Activated CD4-positive, alpha-beta T cell treated with anti-CD3 and anti-CD28 coated beads, Interleukin-2, amount 50 U/mL, for 4 hours (primary cell): Measurements from ENCODE around the gene HS6ST2.

Experiments used
- DNase-seq, 2 experiments: peaks; one replicate each; pipeline ENCODE4 v3.0.0-alpha.2; 2020

The HS6ST2 gene

GRCh38 chrX:132737743-132738142 is 220.7 kb downstream of the HS6ST2 start:
- DNase-seq, result peak; percentile 3 to 7

- DNase-seq, result no peak
Observed at GRCh38 chrX:132732236-132732635, 226.2 kb downstream of the HS6ST2 start.

GRCh38 chrX:132730726-132731125 is 227.7 kb downstream of the HS6ST2 start:
- no peak for DNase-seq

DNA sequence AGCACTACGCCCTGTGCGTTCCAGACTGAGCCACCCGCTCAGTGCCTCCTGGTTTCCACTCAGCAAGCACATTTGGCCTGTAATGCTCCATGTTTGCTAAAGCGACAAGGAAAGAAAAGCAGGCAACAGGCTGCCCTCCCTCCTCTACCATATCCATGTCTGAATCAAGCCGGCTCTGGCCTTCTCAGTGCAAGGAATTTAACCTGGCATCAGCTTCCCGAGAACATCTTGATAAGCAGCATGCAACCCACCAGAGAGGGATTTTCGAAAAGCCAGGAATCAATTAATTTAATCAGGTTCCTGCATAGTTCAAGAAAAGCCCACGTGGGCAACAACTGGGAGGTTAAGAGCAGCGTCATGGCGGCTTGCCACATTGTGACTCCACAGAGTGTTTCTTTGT is 228.2 kb downstream of the HS6ST2 start:
- no peak for DNase-seq

DNA sequence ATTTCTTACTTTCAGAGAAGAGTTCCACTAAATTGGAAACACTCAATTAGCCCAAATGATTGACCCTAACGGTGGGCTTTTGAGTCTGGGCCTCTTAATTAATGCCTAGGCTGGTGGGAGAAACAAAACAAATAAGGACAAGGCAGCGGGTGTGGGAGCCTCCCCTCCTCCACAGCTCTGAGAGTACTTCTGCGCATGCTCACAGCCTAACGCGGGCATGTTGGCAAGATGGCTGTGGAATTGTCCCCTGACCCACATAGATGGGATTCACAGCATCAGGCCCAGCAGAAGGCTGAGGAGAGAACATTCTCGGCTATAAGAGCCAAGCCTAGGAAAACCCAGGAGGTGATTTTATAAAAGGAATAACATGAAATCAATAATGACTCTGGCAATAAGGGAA is 230.1 kb downstream of the HS6ST2 start:
- no peak for DNase-seq

- no peak for DNase-seq
Observed at GRCh38 chrX:132718431-132718958, 239.9 kb downstream of the HS6ST2 start.

DNA sequence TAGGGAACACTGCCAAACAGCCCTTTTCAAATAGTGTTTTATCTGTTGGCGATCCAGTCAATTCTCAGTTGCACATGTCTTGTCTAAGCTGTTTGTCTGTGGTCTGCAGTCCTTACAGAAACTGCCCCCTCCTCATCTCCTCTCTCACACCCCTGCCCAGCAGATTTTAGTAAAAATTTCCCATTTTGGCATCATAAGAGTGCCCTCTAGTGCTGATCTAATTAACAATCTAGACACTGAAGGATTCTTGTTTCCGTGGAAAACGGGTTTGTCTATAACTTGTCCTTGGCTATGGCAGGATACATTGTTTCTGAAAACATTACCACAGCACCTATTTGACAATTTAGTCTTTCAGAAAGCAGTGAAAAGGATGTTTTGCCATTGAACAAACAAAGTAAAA is 242.4 kb downstream of the HS6ST2 start:
- no peak for DNase-seq

DNA sequence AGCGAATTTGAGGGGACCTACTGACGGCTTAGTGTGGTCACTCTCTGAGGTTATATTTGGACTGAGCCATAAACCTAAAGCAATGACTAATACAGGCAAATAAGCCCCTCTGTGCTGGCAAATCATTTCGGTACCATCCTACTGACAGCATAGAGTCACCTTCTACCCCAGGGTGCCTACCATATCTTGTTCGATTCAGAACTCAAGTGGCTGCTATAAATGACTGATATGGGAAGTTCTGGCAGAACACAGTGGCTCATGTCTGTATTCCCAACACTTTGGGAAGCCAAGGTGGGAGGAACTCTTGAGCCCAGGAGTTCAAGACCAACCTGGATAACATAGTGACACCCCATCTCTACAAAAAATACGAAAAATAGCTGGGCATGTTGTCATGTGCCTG is 243.5 kb downstream of the HS6ST2 start:
- DNase-seq, result no peak

DNA sequence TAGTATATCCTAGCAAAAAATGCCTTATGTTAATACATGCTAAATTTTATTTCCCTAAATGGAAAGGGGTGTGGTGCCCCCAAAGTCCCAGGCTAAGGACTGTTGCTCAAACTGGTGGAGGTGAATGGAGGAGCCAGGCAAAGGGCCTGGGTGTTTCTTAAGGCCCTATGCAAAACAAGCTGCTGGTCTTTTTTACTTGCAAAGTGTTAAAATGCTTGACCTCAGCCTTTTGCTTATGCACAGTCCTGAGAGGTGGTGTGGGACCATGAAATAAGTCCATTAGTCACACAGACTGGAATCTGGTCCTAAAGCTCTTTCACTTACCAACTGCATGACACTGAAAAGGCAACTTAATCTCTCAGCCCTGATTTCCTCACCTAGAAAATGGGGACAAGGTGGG is 246.1 kb downstream of the HS6ST2 start:
- DNase-seq, result no peak

- DNase-seq, result no peak
Observed at GRCh38 chrX:132710656-132711155, 247.7 kb downstream of the HS6ST2 start.

- no peak for DNase-seq
Observed at GRCh38 chrX:132708529-132708928, 249.9 kb downstream of the HS6ST2 start.

DNA sequence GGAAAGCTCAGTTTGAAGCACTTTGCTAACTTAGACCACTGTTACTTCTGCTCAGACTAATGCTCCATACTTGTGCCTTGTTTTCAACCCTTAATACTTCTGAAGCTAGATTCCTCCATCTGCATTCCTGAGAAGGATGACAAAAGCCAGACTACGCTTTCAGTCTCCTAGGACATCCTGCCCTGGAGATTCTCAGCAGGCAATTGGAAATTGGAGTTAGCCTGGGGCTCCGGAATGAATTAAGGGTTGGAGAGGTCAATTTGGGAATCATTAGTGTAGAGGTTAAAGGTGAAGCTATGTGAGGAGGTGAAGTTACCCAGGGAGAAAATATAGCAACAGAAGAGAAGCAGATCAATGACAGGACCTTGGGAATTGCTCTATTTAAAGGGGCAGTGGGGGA is 253.7 kb downstream of the HS6ST2 start:
- no peak for DNase-seq

- DNase-seq, result no peak
Observed at GRCh38 chrX:132694382-132694781, 264.0 kb downstream of the HS6ST2 start.

DNA sequence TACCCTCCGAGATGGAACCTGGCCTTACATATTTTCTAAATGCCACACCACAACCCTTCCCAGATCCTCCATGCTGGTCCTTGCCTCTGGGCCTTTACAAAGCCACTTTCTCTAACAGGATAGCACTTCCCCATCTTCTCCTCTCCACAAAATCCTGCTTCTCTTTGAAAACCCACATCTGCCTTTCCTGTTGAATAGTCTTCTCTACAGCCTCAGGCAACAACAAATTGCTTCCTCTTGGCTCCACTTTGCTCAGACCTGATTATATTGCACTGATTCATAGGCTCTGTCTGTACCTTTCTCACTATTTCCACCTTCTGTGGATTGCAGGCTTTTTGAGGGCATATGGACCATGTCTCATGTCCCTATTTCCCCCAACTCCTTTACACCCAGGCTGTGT is 265.9 kb downstream of the HS6ST2 start:
- no peak for DNase-seq

DNA sequence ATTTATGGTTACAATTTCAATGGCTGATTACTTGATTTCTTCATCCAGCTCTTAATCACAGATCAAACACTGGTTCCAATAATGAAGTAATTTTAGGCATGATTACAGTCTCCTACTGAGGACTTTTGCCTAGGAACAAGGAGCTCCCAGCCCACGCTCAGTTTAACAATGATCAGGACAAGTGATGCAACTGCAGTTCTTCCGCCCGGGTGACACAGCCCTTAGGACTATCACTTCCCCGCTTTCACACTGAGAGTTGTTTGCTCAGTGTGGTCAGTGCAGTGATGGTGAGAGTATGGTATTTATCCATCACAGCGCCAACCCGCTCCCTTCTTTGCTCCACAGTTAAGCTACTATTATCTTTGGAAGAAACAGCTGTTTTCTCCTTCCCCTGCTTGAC is 266.4 kb downstream of the HS6ST2 start:
- DNase-seq, result no peak

GRCh38 chrX:132689612-132690563 is 268.5 kb downstream of the HS6ST2 start:
- no peak for DNase-seq

GRCh38 chrX:132685276-132685675 is 273.2 kb downstream of the HS6ST2 start:
- DNase-seq, result no peak

- no peak for DNase-seq
Observed at GRCh38 chrX:132677233-132677716, 281.2 kb downstream of the HS6ST2 start.

- DNase-seq, result no peak
Observed at GRCh38 chrX:132676561-132677186, 281.8 kb downstream of the HS6ST2 start.

DNA sequence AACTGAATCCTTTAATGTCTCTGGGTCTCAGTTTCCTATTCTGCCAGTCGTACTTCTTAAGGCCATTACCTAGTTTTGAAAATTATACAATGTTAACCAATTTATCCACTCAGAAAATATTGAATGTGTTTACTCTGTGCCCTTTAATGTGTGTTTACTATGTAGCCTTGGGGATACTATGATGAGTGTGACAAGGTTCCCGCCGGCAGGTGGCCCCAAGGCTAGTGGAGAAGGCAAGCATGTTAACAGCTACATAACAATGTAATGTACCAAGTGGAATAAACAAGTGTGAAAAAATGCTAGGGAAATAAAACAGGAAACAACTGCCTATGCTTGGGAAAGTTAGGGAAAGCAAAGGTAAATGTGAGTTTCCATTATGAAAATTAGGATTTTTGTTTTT is 282.3 kb downstream of the HS6ST2 start:
- DNase-seq, result no peak

DNA sequence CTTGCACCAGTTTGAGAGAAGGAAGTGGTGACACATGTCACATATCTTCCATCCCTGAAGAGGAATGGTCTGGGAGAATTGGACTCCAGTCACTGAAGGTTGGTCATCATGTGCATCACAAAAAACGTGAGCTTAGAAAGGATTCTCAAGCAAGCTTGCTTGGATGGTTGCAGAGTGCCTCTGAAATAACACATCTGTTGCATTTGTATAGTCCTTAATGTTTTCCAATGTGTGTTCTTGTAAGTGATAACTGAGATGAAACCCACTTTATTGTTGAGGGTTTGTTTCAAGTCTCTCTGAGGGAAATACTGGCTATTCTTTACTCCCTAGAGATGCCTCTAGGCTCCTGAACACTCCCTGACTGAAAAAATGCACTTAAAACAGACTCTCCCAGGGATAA is 285.1 kb downstream of the HS6ST2 start:
- DNase-seq, result no peak

DNA sequence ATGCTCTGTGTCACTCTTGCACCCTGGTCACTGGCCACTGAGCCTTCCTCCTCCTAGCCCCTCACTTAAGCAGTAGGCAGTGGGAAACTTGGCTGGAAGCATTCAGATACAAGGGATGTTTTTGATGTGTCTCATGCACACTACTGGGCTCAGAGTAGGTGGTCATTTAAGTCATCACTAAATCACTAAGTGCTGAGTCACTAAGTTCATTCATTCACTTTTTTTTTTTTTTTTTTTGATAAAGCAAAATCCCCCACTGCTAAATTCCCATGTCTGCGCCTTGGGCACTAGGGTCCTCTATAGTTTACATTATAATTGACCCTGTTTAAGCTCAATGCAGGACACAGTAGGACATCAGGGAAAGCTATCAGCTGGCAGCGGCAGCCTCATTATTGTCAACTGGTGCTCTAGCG is 287.2 kb downstream of the HS6ST2 start:
- DNase-seq, result no peak

DNA sequence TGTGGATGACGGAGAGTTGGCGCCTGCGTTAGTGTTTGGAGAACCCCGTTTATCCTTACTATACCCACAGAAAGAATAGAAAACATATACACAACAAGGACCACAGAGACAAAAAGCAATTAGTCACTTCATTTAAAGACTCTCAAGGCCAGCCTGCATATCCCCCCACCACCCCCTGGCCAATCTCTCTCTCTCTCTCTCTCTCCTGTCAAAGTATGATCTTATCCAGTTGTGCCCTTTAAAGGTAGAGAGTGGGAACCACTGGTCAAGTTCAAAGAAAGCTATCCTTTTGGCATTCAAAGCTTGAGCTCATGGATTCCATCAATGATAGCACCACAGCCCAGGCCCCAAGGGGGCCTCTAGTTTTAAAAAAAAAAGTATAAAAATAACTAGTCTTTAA is 289.3 kb downstream of the HS6ST2 start:
- DNase-seq, result no peak

- no peak for DNase-seq
Observed at GRCh38 chrX:132668178-132668577, 290.3 kb downstream of the HS6ST2 start.
